H9 (cell line): ENCODE measurements around the gene TCTN2. TPM values are rescaled to one million over a fixed set of nuclear protein-coding genes. Genes with fewer than 3 reads are reported as not detected.

ENCODE experiments used
- DNase-seq: peaks from one replicate; pipeline ENCODE4 v3.0.0-alpha.2; 2017
- H2AFZ ChIP-seq: one replicate; pipeline ENCODE4 v1.6.1; 2013; ENCODE audit warnings: mild to moderate bottlenecking, low read length, control low read depth, moderate library complexity
- H2AK5ac ChIP-seq: 2 replicates; pipeline ENCODE4 v1.6.1; 2013; ENCODE audit warnings: low read length, control low read depth, mixed read lengths; ENCODE audit not compliant: insufficient read length
- H2BK120ac ChIP-seq: one replicate; pipeline ENCODE4 v1.6.1; 2013; ENCODE audit warnings: low read depth, mild to moderate bottlenecking, low read length, control low read depth, inconsistent platforms; ENCODE audit not compliant: poor library complexity, severe bottlenecking
- H2BK12ac ChIP-seq: 2 replicates; pipeline ENCODE4 v1.6.1; 2013; ENCODE audit warnings: low read length, control low read depth, mixed read lengths, low read depth; ENCODE audit not compliant: insufficient read length
- H2BK15ac ChIP-seq: 2 replicates; pipeline ENCODE4 v1.6.1; 2013; ENCODE audit warnings: low read depth, low read length, control low read depth
- H2BK20ac ChIP-seq: one replicate; pipeline ENCODE4 v1.6.1; 2013; ENCODE audit warnings: low read depth, mild to moderate bottlenecking, low read length, control low read depth, inconsistent platforms; ENCODE audit not compliant: poor library complexity, severe bottlenecking
- H2BK5ac ChIP-seq: 2 replicates; pipeline ENCODE4 v1.6.1; 2013; ENCODE audit warnings: low read length, control low read depth, mixed read lengths; ENCODE audit not compliant: insufficient read length
- H3K14ac ChIP-seq: 2 replicates; pipeline ENCODE4 v1.6.1; 2013; ENCODE audit warnings: low read length, control low read depth; ENCODE audit not compliant: insufficient read depth
- H3K18ac ChIP-seq: 2 replicates; pipeline ENCODE4 v1.6.1; 2013; ENCODE audit warnings: low read depth, mild to moderate bottlenecking, mixed read lengths, low read length, control low read depth; ENCODE audit not compliant: insufficient read length
- H3K23ac ChIP-seq: 2 replicates; pipeline ENCODE4 v1.6.1; 2013; ENCODE audit warnings: low read length, control low read depth, mixed read lengths, low read depth; ENCODE audit not compliant: insufficient read length
- H3K23me2 ChIP-seq: 2 replicates; pipeline ENCODE4 v1.6.1; 2013; ENCODE audit warnings: low read depth, mild to moderate bottlenecking, mixed read lengths, low read length, control low read depth; ENCODE audit not compliant: insufficient read length, poor library complexity, severe bottlenecking
- H3K27ac ChIP-seq: 2 replicates; pipeline ENCODE4 v1.5.1; 2013; ENCODE audit warnings: low read length, control low read depth, mixed read lengths, low read depth; ENCODE audit not compliant: insufficient read length
- H3K27me3 ChIP-seq: 2 replicates; pipeline ENCODE4 v1.6.1; 2013; ENCODE audit warnings: low read length, control low read depth, inconsistent platforms; ENCODE audit not compliant: insufficient read depth
- H3K4ac ChIP-seq: 2 replicates; pipeline ENCODE4 v1.6.1; 2013; ENCODE audit warnings: low read depth, mild to moderate bottlenecking, control low read depth, inconsistent platforms, low read length, moderate library complexity
- H3K4me1 ChIP-seq: 2 replicates; pipeline ENCODE4 v1.6.1; 2013; ENCODE audit warnings: low read length, control low read depth, inconsistent platforms; ENCODE audit not compliant: insufficient read depth
- H3K4me2 ChIP-seq: 2 replicates; pipeline ENCODE4 v1.6.1; 2013; ENCODE audit warnings: low read length, control low read depth, mixed read lengths; ENCODE audit not compliant: insufficient read length, insufficient read depth
- H3K56ac ChIP-seq: 2 replicates; pipeline ENCODE4 v1.6.1; 2013; ENCODE audit warnings: low read depth, mild to moderate bottlenecking, mixed read lengths, low read length, control low read depth; ENCODE audit not compliant: insufficient read length
- H3K79me1 ChIP-seq: 2 replicates; pipeline ENCODE4 v1.6.1; 2013; ENCODE audit warnings: low read depth, mild to moderate bottlenecking, moderate library complexity, low read length, control low read depth, inconsistent platforms; ENCODE audit not compliant: insufficient read depth, poor library complexity, severe bottlenecking
- H3K79me2 ChIP-seq: 2 replicates; pipeline ENCODE4 v1.6.1; 2013; ENCODE audit warnings: low read length, control low read depth, inconsistent platforms; ENCODE audit not compliant: insufficient read depth
- H3K9ac ChIP-seq: 2 replicates; pipeline ENCODE4 v1.6.1; 2013; ENCODE audit warnings: low read length, control low read depth, mixed read lengths; ENCODE audit not compliant: insufficient read length; ENCODE audit errors: extremely low read depth
- H3K9me3 ChIP-seq: one replicate; pipeline ENCODE4 v1.6.1; 2013; ENCODE audit warnings: low read depth, low read length, inconsistent platforms; ENCODE audit not compliant: control insufficient read depth
- H3T11ph ChIP-seq: one replicate; pipeline ENCODE4 v1.6.1; 2013; ENCODE audit warnings: mild to moderate bottlenecking, low read length, control low read depth, inconsistent platforms
- H4K20me1 ChIP-seq: one replicate; pipeline ENCODE4 v1.6.1; 2013; ENCODE audit not compliant: control insufficient read depth, insufficient read length, insufficient read depth
- H4K5ac ChIP-seq: 2 replicates; pipeline ENCODE4 v1.6.1; 2013; ENCODE audit warnings: low read depth, mild to moderate bottlenecking, mixed read lengths, low read length, control low read depth; ENCODE audit not compliant: insufficient read length
- H4K8ac ChIP-seq: replicated peaks from 2 replicates; pipeline ENCODE4 v1.6.1; 2013; ENCODE audit warnings: low read length, control low read depth, mixed read lengths, low read depth; ENCODE audit not compliant: insufficient read length
- H4K91ac ChIP-seq: 2 replicates; pipeline ENCODE4 v1.6.1; 2013; ENCODE audit warnings: low read depth, mild to moderate bottlenecking, moderate library complexity, mixed read lengths, low read length, control low read depth; ENCODE audit not compliant: insufficient read length
- H3K27ac Mint-ChIP-seq, 3 experiments: 2 replicates in 2 of 3; 3 replicates in 1 of 3; pipeline ENCODE4 v1.8.0; 2020 to 2021; ENCODE audit warnings: mixed read lengths in 3 of 3, mild to moderate bottlenecking in 1 of 3, moderate library complexity in 1 of 3
- H3K27me3 Mint-ChIP-seq: 2 replicates; pipeline ENCODE4 v1.8.0; 2021; ENCODE audit warnings: low read depth, mild to moderate bottlenecking, moderate library complexity, mixed read lengths
- H3K36me3 Mint-ChIP-seq, 3 experiments: 2 replicates in 2 of 3; 3 replicates in 1 of 3; pipeline ENCODE4 v1.8.0; 2020 to 2021; ENCODE audit warnings: low read depth in 3 of 3, mixed read lengths in 3 of 3; ENCODE audit not compliant: insufficient read depth in 1 of 3
- H3K4me1 Mint-ChIP-seq, 2 experiments: 2 replicates each; pipeline ENCODE4 v1.8.0; 2020; ENCODE audit warnings: mixed read lengths in 2 of 2
- H3K4me3 Mint-ChIP-seq, 2 experiments: 2 replicates in 1 of 2; 3 replicates in 1 of 2; pipeline ENCODE4 v1.8.0; 2020 to 2021; ENCODE audit warnings: mild to moderate bottlenecking in 2 of 2, mixed read lengths in 2 of 2, moderate library complexity in 1 of 2
- H3K9me3 Mint-ChIP-seq, 2 experiments: 2 replicates in 1 of 2; 3 replicates in 1 of 2; pipeline ENCODE4 v1.8.0; 2020; ENCODE audit warnings: mild to moderate bottlenecking in 2 of 2, mixed read lengths in 2 of 2, moderate library complexity in 1 of 2
- CTCF ChIP-seq: fragments of 200-600 bp; sonication (generic); conservative IDR thresholded peaks from 3 replicates; pipeline ENCODE4 v1.8.0; 2021; ENCODE audit warnings: antibody characterized with exemption, mild to moderate bottlenecking
- WGBS: extraction: QIAGEN DNeasy Blood & Tissue Kit; methylation state at CpG from one replicate; pipeline ENCODE4 v1.1.7; 2013; ENCODE audit warnings: missing lambda C conversion rate, low lambda C conversion rate, mixed read lengths; ENCODE audit not compliant: insufficient read length; ENCODE audit errors: extremely low coverage; 5-methylcytosine and 5-hydroxymethylcytosine counted together
- total RNA-seq: library from RNA; stranded (reverse); gene quantifications from 2 replicates; pipeline ENCODE4 v1.2.1, GENCODE V29; 2021

Gene TCTN2
- total RNA-seq, 1 experiment from 2014 or later = 7.4 TPM

- H2AK5ac ChIP-seq = no peak overlapping the region
- no CpG with 5 or more reads among the region's 18 CpGs for WGBS
Measured at GRCh38 chr12:123686636-123687190, 15.8 kb downstream of the TCTN2 start.

More at GRCh38 chr12:123686636-123687190, 15.8 kb downstream of the TCTN2 start:
- no peak overlapping the region for H3K9ac ChIP-seq
- H3K4ac ChIP-seq = no peak overlapping the region
- no peaks in the 10 kb centered on the region for H3K27me3 ChIP-seq
- TF ChIP-seq CTCF = no peak
- H3K56ac ChIP-seq = no peak overlapping the region
- no peak overlapping the region for H2BK12ac ChIP-seq
- Mint-ChIP-seq H3K36me3 (peaks cover 0 to 4% (median 4%) of the 10 kb centered on the region in 3 experiments; a peak in 2 of 7 replicates), H3K27ac (no peak overlapping the region), H3K9me3 (no peaks in the 10 kb centered on the region), H3K4me1 (no peaks in the 10 kb centered on the region), H3K27me3 (no peaks in the 10 kb centered on the region), H3K4me3 (no peak overlapping the region)
- H3K14ac ChIP-seq = no peak overlapping the region; the same call in 1 of the 2 replicates
- no peak overlapping the region for H2BK20ac ChIP-seq
- H4K91ac ChIP-seq = no peak overlapping the region
- H2BK120ac ChIP-seq = no peak overlapping the region
- no peaks in the 10 kb centered on the region for H3K4me1 ChIP-seq
- H4K5ac ChIP-seq = no peak overlapping the region
- H3K4me2 ChIP-seq = no peak overlapping the region
- H3K9me3 ChIP-seq = no peaks in the 10 kb centered on the region
- no peak for DNase-seq
- H3K27ac ChIP-seq = no peak overlapping the region
- no peak overlapping the region for H3T11ph ChIP-seq
- no peaks in the 10 kb centered on the region for H3K79me2 ChIP-seq
- no peaks in the 10 kb centered on the region for H3K23me2 ChIP-seq
- H3K18ac ChIP-seq = no peak overlapping the region
- H2AFZ ChIP-seq = no peak overlapping the region
- H2BK15ac ChIP-seq = no peak overlapping the region
- no peak overlapping the region for H2BK5ac ChIP-seq
- H4K20me1 ChIP-seq = no peaks in the 10 kb centered on the region
- H3K79me1 ChIP-seq = no peaks in the 10 kb centered on the region
- H4K8ac ChIP-seq = no peak overlapping the region
- no peak overlapping the region for H3K23ac ChIP-seq
